Testis (tissue), 2 donors: ENCODE measurements around the gene RNF169.

Source experiments
- POLR2A ChIP-seq: fragments of 450-650 bp; IDR thresholded peaks from one replicate; pipeline ENCODE4 v1.6.1; 2017; ENCODE audit warnings: antibody characterized with exemption, mild to moderate bottlenecking, moderate library complexity
- TF ChIP-seq, protein P1 (sequence below), 3 experiments: fragments of 450-650 bp in 2 of 3; fragments of 200-600 bp in 1 of 3; sonication (generic) in 1 of 3; IDR thresholded peaks; one replicate each; pipeline ENCODE4 v1.5.1; 2016 to 2019; ENCODE audit warnings: antibody characterized with exemption in 3 of 3, mild to moderate bottlenecking in 2 of 3, moderate library complexity in 1 of 3

DNA sequence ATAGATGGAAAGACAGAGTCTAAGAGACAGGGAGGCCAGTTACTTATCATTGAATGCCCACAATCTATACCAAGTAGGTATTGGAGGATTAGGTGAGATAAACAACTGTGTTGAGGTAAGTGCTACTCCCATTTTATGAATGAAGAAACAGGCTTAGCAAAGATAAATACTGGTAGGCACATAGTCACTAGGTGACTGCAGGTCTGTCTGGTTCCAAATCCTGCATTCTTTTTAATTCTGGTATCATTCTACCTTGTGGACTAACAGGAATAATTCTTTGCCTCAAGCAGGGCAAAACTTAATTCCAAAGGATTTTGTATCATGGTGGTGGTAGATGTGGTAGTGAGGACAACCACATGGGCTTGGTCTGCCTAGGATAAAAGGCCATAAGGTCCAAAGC, 28.4 kb downstream of the RNF169 start:
- TF ChIP-seq, protein P1, sequence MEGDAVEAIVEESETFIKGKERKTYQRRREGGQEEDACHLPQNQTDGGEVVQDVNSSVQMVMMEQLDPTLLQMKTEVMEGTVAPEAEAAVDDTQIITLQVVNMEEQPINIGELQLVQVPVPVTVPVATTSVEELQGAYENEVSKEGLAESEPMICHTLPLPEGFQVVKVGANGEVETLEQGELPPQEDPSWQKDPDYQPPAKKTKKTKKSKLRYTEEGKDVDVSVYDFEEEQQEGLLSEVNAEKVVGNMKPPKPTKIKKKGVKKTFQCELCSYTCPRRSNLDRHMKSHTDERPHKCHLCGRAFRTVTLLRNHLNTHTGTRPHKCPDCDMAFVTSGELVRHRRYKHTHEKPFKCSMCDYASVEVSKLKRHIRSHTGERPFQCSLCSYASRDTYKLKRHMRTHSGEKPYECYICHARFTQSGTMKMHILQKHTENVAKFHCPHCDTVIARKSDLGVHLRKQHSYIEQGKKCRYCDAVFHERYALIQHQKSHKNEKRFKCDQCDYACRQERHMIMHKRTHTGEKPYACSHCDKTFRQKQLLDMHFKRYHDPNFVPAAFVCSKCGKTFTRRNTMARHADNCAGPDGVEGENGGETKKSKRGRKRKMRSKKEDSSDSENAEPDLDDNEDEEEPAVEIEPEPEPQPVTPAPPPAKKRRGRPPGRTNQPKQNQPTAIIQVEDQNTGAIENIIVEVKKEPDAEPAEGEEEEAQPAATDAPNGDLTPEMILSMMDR (IDR thresholded peaks at IDR 0.05): no peak
- no peak for TF ChIP-seq POLR2A
